ENCODE results near the gene HERC5.
"Not testable (repeated sequence)": the region's sequence is repeated elsewhere in the genome, so short reads cannot be mapped to it uniquely, and the experiment has no call there.

The HERC5 gene

GRCh38 chr4:88456670-88457306 lies at the start of gene HERC5:
Gene HERC5 (plus strand): TSS chr4:88457119. CDS start chr4:88457270, 151 bp downstream.
- peak; percentile 91 for DNase-seq (ENCODE audit: low spot score)

GRCh38 chr4:88409206-88409605 lies 47.7 kb upstream of the HERC5 start:
- no peak for DNase-seq (ENCODE audit: low spot score)

- DNase-seq (ENCODE audit: low spot score) = no peak
Observed at GRCh38 chr4:88409789-88410188, 47.1 kb upstream of the HERC5 start.

GRCh38 chr4:88411491-88412096 lies 45.3 kb upstream of the HERC5 start:
- DNase-seq (ENCODE audit: low spot score) = no peak

GRCh38 chr4:88413801-88414200 lies 43.1 kb upstream of the HERC5 start:
- DNase-seq (ENCODE audit: low spot score) = peak; percentile 28

GRCh38 chr4:88414755-88415154 lies 42.2 kb upstream of the HERC5 start:
- no peak for DNase-seq (ENCODE audit: low spot score)

- no peak for DNase-seq (ENCODE audit: low spot score)
Observed at GRCh38 chr4:88415982-88416381, 40.9 kb upstream of the HERC5 start.

- DNase-seq (ENCODE audit: low spot score) = no peak
Observed at GRCh38 chr4:88418411-88418810, 38.5 kb upstream of the HERC5 start.

GRCh38 chr4:88419874-88420273 lies 37.0 kb upstream of the HERC5 start:
- no peak for DNase-seq (ENCODE audit: low spot score)

GRCh38 chr4:88420844-88421243 lies 36.1 kb upstream of the HERC5 start:
- no peak for DNase-seq (ENCODE audit: low spot score)

- no peak for DNase-seq (ENCODE audit: low spot score)
Observed at GRCh38 chr4:88422403-88422802, 34.5 kb upstream of the HERC5 start.

GRCh38 chr4:88429401-88429800 lies 27.5 kb upstream of the HERC5 start:
- DNase-seq (ENCODE audit: low spot score) = no peak

- no peak for DNase-seq (ENCODE audit: low spot score)
Observed at GRCh38 chr4:88435987-88436693, 20.8 kb upstream of the HERC5 start.

GRCh38 chr4:88437873-88438272 lies 19.0 kb upstream of the HERC5 start:
- DNase-seq (ENCODE audit: low spot score) = not testable (repeated sequence)

- DNase-seq (ENCODE audit: low spot score) = no peak
Observed at GRCh38 chr4:88439161-88439760, 17.7 kb upstream of the HERC5 start.

- no peak for DNase-seq (ENCODE audit: low spot score)
Observed at GRCh38 chr4:88440146-88440545, 16.8 kb upstream of the HERC5 start.

- no peak for DNase-seq (ENCODE audit: low spot score)
Observed at GRCh38 chr4:88441696-88442095, 15.2 kb upstream of the HERC5 start.

- DNase-seq (ENCODE audit: low spot score) = peak; percentile 37
Observed at GRCh38 chr4:88442689-88443191, 14.2 kb upstream of the HERC5 start.

GRCh38 chr4:88443486-88443885 lies 13.4 kb upstream of the HERC5 start:
- DNase-seq (ENCODE audit: low spot score) = no peak

GRCh38 chr4:88445252-88445651 lies 11.7 kb upstream of the HERC5 start:
- DNase-seq (ENCODE audit: low spot score) = no peak

GRCh38 chr4:88446124-88446523 lies 10.8 kb upstream of the HERC5 start:
- DNase-seq (ENCODE audit: low spot score) = no peak

- DNase-seq (ENCODE audit: low spot score) = peak; percentile 20
Observed at GRCh38 chr4:88447371-88448095, 9.4 kb upstream of the HERC5 start.

Measured in hematopoietic multipotent progenitor cell treated with erythropoietin and hydrocortisone succinate and interleukin-3 and kit ligand, for 15 days (in vitro differentiated cells).